GM21576 (cell line): ENCODE results near the gene GKN1.

Experiments
- ATAC-seq: cut with Tn5 transposase; IDR thresholded peaks from one replicate; pipeline ENCODE4 v1.9.1; 2021; ENCODE audit warnings: mild to moderate bottlenecking, moderate library complexity; ENCODE audit not compliant: unreplicated experiment

The GKN1 gene

GRCh38 chr2:69001879-69002278, 27.4 kb downstream of the GKN1 start:
- no peak for ATAC-seq

- no peak for ATAC-seq
Observed at GRCh38 chr2:69003731-69004130, 29.3 kb downstream of the GKN1 start.

GRCh38 chr2:69007169-69007568, 32.7 kb downstream of the GKN1 start:
- no peak for ATAC-seq

GRCh38 chr2:69007603-69008002, 33.2 kb downstream of the GKN1 start:
- no peak for ATAC-seq

- ATAC-seq, result no peak
Observed at GRCh38 chr2:69010437-69011194, 36.2 kb downstream of the GKN1 start.

- ATAC-seq, result no peak
Observed at GRCh38 chr2:69011611-69012157, 37.2 kb downstream of the GKN1 start.

GRCh38 chr2:69012310-69013141, 38.1 kb downstream of the GKN1 start:
- ATAC-seq, result no peak

GRCh38 chr2:69013142-69013839, 38.9 kb downstream of the GKN1 start, which contains the start of gene ANTXR1:
ANTXR1 (plus strand) TSS chr2:69013179; CDS start chr2:69013500, 321 bp downstream.
- no peak for ATAC-seq

- ATAC-seq, result no peak
Observed at GRCh38 chr2:69013840-69014821, 39.7 kb downstream of the GKN1 start.

- no peak for ATAC-seq
Observed at GRCh38 chr2:69017080-69017479, 42.6 kb downstream of the GKN1 start.

GRCh38 chr2:69017835-69018234, 43.4 kb downstream of the GKN1 start:
- no peak for ATAC-seq

GRCh38 chr2:69018678-69019095, 44.3 kb downstream of the GKN1 start:
- no peak for ATAC-seq

- no peak for ATAC-seq
Observed at GRCh38 chr2:69020496-69021426, 46.3 kb downstream of the GKN1 start.

GRCh38 chr2:69021727-69022126, 47.3 kb downstream of the GKN1 start:
- no peak for ATAC-seq

- no peak for ATAC-seq
Observed at GRCh38 chr2:69022548-69022947, 48.1 kb downstream of the GKN1 start.

GRCh38 chr2:69023236-69023635, 48.8 kb downstream of the GKN1 start:
- no peak for ATAC-seq

- no peak for ATAC-seq
Observed at GRCh38 chr2:69026026-69026425, 51.6 kb downstream of the GKN1 start.

- no peak for ATAC-seq
Observed at GRCh38 chr2:69026691-69027459, 52.4 kb downstream of the GKN1 start.
